Upper lobe of left lung (tissue), 6 donors: ENCODE measurements around the gene ADH5. TPM values are rescaled to one million over a fixed set of nuclear protein-coding genes. Genes with fewer than 3 reads are reported as not detected.

Experiments used
- ATAC-seq, 2 donors: fragments of 200-7000 bp; cut with Tn5 transposase; one replicate each; pipeline ENCODE4 v1.9.1; 2022; ENCODE audit warnings: mild to moderate bottlenecking in 2 of 2, moderate library complexity in 2 of 2; ENCODE audit not compliant: low FRiP score in 2 of 2
- DNase-seq, 2 donors: peaks; one replicate each; pipeline ENCODE4 v3.0.0-alpha.2; 2019 to 2020
- H3K27ac ChIP-seq, 4 donors: fragments of 200-600 bp; sonication (generic); one replicate each; pipeline ENCODE4 v1.5.1; 2016 to 2019
- H3K27me3 ChIP-seq, 4 donors: fragments of 200-600 bp; sonication (generic); one replicate each; pipeline ENCODE4 v1.5.1; 2017 to 2019
- H3K36me3 ChIP-seq, 4 donors: fragments of 200-600 bp; sonication (generic); one replicate each; pipeline ENCODE4 v1.5.1; 2016 to 2019
- H3K4me1 ChIP-seq, 4 donors: fragments of 200-600 bp; sonication (generic); one replicate each; pipeline ENCODE4 v1.5.1; 2018 to 2019
- H3K4me3 ChIP-seq, 4 donors: fragments of 200-600 bp; sonication (generic); one replicate each; pipeline ENCODE4 v1.5.1; 2017 to 2019; ENCODE audit warnings: mild to moderate bottlenecking in 2 of 4, moderate library complexity in 1 of 4
- H3K9me3 ChIP-seq, 4 donors: fragments of 200-600 bp; sonication (generic); one replicate each; pipeline ENCODE4 v1.5.1; 2018 to 2019
- CTCF ChIP-seq, 6 experiments: fragments of 450-650 bp in 4 of 6; fragments of 200-600 bp in 2 of 6; sonication (generic) in 2 of 6; IDR thresholded peaks; one replicate each; pipeline ENCODE4 v1.5.1; 2016 to 2019; ENCODE audit warnings: antibody characterized with exemption in 6 of 6
- EP300 ChIP-seq, 4 donors: sonication (generic); formaldehyde crosslinking; IDR thresholded peaks; one replicate each; pipeline ENCODE4 v1.5.1; 2017; ENCODE audit warnings: antibody characterized with exemption in 4 of 4, control low read depth in 2 of 4
- POLR2A ChIP-seq, 4 donors: fragments of 450-650 bp; IDR thresholded peaks; one replicate each; pipeline ENCODE4 v1.5.1; 2016 to 2017; ENCODE audit warnings: antibody characterized with exemption in 4 of 4, mild to moderate bottlenecking in 2 of 4
- POLR2AphosphoS5 ChIP-seq, 2 donors: sonication (generic); formaldehyde crosslinking; IDR thresholded peaks; one replicate each; pipeline ENCODE4 v1.5.1; 2017; ENCODE audit warnings: antibody characterized with exemption in 2 of 2
- WGBS, 2 donors: methylation state at CpG; one replicate each; pipeline ENCODE4 v1.1.5; 2017 to 2018; 5-methylcytosine and 5-hydroxymethylcytosine counted together
- total RNA-seq, 6 donors: library from RNA; depleted of rRNA in 4 of 6; stranded (reverse); fragments of >200 nt in 4 of 6; gene quantifications; one replicate each; pipeline versions ENCODE4 v1.1.0 to v1.2.1, GENCODE V29; 2016 to 2021
- donor health status: DM: no; HTN: no; CAD: no; lungs with moderate emphysema.
- donor health status: DM: no; HTN: yes; CAD: no; lungs with severe emphysema.

The ADH5 gene
- total RNA-seq, 6 donors from 2014 or later, result 46.1 to 188 (median 97.6) TPM

GRCh38 chr4:99029852-99030251, 58.7 kb downstream of the ADH5 start:
- Histone ChIP-seq H3K9me3 (no peaks in the 10 kb centered on the region), H3K27ac (no peak overlapping the region), H3K4me3 (no peak overlapping the region), H3K4me1 (peaks cover 3 to 11% (median 8%) of the 10 kb centered on the region in 4 donors), H3K36me3 (peaks cover 0 to 6% (median 0%) of the 10 kb centered on the region in 4 donors), H3K27me3 (no peaks in the 10 kb centered on the region)
- 82% methylated on average over 3 of the region's 3 CpGs for WGBS, 2 donors
- DNase-seq (no peak), ATAC-seq (no peak)
- no peak for TF ChIP-seq CTCF (IDR thresholded peaks at IDR 0.05)
- TF ChIP-seq EP300 (IDR thresholded peaks at IDR 0.05), result no peak
- TF ChIP-seq POLR2AphosphoS5 (IDR thresholded peaks at IDR 0.05), result no peak
- TF ChIP-seq POLR2A (IDR thresholded peaks at IDR 0.05), result no peak

GRCh38 chr4:99029018-99029735, 59.4 kb downstream of the ADH5 start:
- H3K4me1 ChIP-seq, result peaks cover 6 to 17% (median 9%) of the 10 kb centered on the region in 4 donors
- no peak for ATAC-seq
- 0 to 66% methylated on average over 1 of the region's 1 CpG for WGBS, 2 donors

GRCh38 chr4:99028187-99028586, 60.4 kb downstream of the ADH5 start:
- Histone ChIP-seq H3K4me3 (no peak overlapping the region), H3K27ac (no peak overlapping the region), H3K4me1 (peaks cover 7 to 20% (median 11%) of the 10 kb centered on the region in 4 donors), H3K9me3 (no peaks in the 10 kb centered on the region), H3K27me3 (no peaks in the 10 kb centered on the region), H3K36me3 (peaks cover 0 to 6% (median 0%) of the 10 kb centered on the region in 4 donors)
- DNase-seq, result no peak
- no peak for ATAC-seq
- TF ChIP-seq POLR2A (IDR thresholded peaks at IDR 0.05) (no peak), POLR2AphosphoS5 (IDR thresholded peaks at IDR 0.05) (no peak), CTCF (IDR thresholded peaks at IDR 0.05) (no peak), EP300 (IDR thresholded peaks at IDR 0.05) (no peak)

More at GRCh38 chr4:99029018-99029735, 59.4 kb downstream of the ADH5 start:
- no peak for DNase-seq
- H3K4me3 ChIP-seq, result no peak overlapping the region
- TF ChIP-seq EP300 (IDR thresholded peaks at IDR 0.05) (no peak), CTCF (IDR thresholded peaks at IDR 0.05) (no peak), POLR2A (IDR thresholded peaks at IDR 0.05) (no peak), POLR2AphosphoS5 (IDR thresholded peaks at IDR 0.05) (no peak)
- no peaks in the 10 kb centered on the region for H3K9me3 ChIP-seq
- no peaks in the 10 kb centered on the region for H3K27me3 ChIP-seq
- no peak overlapping the region for H3K27ac ChIP-seq
- H3K36me3 ChIP-seq, result peaks cover 0 to 6% (median 0%) of the 10 kb centered on the region in 4 donors

- Histone ChIP-seq H3K36me3 (peaks cover 0 to 6% (median 0%) of the 10 kb centered on the region in 4 donors), H3K4me1 (peaks cover 7 to 20% (median 11%) of the 10 kb centered on the region in 4 donors), H3K9me3 (no peaks in the 10 kb centered on the region), H3K27ac (no peak overlapping the region), H3K27me3 (no peaks in the 10 kb centered on the region), H3K4me3 (no peak overlapping the region)
- DNase-seq (no peak), ATAC-seq (no peak)
- 70 to 86% methylated on average over 2 of the region's 2 CpGs for WGBS, 2 donors
- no peak for TF ChIP-seq POLR2AphosphoS5 (IDR thresholded peaks at IDR 0.05)
- no peak for TF ChIP-seq POLR2A (IDR thresholded peaks at IDR 0.05)
- TF ChIP-seq EP300 (IDR thresholded peaks at IDR 0.05), result no peak
- TF ChIP-seq CTCF (IDR thresholded peaks at IDR 0.05), result no peak
Measured at GRCh38 chr4:99027304-99027703, 61.3 kb downstream of the ADH5 start.

GRCh38 chr4:99025506-99025905, 63.1 kb downstream of the ADH5 start:
- DNase-seq (no peak), ATAC-seq (no peak)
- TF ChIP-seq POLR2AphosphoS5 (IDR thresholded peaks at IDR 0.05), result no peak
- TF ChIP-seq EP300 (IDR thresholded peaks at IDR 0.05), result no peak
- TF ChIP-seq POLR2A (IDR thresholded peaks at IDR 0.05), result no peak
- no peak for TF ChIP-seq CTCF (IDR thresholded peaks at IDR 0.05)
- WGBS, 2 donors, result 80% methylated on average over 1 of the region's 1 CpG; no CpG with 5 or more reads in 1 of the 2 donors
- Histone ChIP-seq H3K4me1 (peaks cover 7 to 20% (median 11%) of the 10 kb centered on the region in 4 donors), H3K9me3 (peaks cover 0 to 9% (median 0%) of the 10 kb centered on the region in 4 donors), H3K36me3 (no peaks in the 10 kb centered on the region), H3K27ac (no peak overlapping the region), H3K27me3 (no peaks in the 10 kb centered on the region), H3K4me3 (no peak overlapping the region)
